HG02588 (cell line): ENCODE results near the gene TMEM229B.
"Not testable (repeated sequence)": the region's sequence is repeated elsewhere in the genome, so short reads cannot be mapped to it uniquely, and the experiment has no call there.

Experiments used
- ATAC-seq: cut with Tn5 transposase; IDR thresholded peaks from one replicate; pipeline ENCODE4 v1.9.1; 2021; ENCODE audit warnings: mild to moderate bottlenecking, moderate library complexity; ENCODE audit not compliant: unreplicated experiment

Gene TMEM229B

DNA sequence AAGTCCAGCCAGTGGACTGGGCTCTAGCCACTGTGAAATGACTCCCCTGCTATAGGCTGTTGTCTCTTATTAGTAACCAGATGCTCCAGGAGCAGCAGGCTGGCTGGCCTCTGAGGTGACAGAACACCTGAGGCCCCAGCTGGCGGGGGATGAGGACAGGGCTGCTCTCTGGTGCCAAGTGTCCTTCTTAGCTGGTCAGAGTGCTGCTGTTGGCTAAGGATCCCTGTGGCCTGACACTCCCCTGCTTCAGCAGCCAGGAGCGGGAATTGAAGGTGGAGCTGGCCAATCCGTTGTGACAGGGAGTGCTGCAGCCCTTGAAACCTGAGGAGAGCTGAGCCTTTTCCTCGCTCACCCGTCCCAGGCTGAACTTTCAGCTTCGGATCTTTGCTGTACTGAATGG, 30.7 kb downstream of the TMEM229B start:
- ATAC-seq: no peak

DNA sequence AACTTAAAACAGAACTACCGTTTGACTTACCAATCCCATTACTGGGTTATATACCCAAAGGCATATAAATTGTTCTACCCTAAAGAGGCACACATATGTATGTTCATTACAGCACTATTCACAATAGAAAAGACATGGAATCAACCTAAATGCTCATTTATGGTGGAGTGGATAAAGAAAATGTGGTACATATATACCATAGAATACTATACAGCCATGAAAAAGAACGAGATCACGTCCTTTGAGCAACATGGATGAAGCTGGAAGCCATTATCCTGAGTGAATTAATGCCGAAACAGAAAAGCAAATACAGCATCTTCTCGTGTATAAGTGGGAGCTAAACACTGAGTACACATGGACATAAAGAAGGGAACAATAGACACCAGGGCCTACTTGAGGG, 31.8 kb downstream of the TMEM229B start:
- ATAC-seq: no peak

DNA sequence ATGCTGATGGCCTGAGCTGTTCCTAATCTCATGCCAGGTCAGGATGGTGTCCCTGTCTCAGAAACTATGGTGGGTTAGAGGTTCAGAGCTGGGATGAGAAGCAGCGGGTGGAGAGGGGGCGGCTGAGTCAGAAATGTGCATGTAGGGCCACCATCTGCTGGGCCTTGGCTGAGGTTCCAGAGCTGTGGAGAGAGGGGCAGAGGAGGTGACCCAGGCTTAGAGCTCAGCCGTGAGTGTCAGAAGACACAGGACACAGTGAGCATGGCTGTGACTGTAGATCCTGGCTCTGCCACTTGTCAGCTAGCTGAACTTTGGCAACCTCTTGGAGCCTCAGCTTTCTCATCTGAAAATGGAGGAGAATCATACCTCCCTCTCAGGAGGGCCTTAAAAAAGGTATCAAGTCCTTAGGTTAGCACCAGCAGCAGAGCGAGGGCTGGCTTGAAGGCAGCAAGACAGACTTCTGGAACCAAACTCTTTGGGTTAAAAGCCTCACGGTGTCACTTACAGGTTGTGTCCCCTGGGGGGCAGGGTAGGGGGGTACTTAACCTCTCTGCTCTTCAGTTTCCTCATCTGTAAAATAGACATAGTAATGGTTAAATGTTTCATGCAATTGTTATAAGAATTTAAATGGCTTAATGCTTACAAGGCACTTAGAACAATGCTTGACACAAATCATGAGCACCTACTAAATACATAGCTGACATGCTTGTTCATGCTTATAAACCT, 34.8 kb downstream of the TMEM229B start:
- ATAC-seq: no peak

DNA sequence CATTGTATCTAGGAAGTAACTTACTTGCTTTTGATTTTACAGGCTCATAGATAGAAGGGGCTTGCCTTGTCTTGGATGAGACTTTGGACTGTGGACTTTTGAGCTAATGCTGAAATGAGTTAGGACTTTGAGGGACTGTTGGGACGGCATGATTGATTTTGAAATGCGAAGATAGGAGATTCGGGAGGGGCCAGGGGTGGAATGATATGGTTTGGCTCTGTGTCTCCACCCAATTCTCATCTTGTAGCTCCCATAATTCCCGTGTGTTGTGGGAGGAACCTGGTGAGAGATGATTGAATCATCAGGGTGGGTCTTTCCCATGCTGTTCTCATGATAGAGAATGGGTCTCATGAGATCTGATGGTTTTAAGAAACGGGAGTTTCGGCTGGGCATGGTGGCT, 36.9 kb downstream of the TMEM229B start:
- ATAC-seq: not testable (repeated sequence)

DNA sequence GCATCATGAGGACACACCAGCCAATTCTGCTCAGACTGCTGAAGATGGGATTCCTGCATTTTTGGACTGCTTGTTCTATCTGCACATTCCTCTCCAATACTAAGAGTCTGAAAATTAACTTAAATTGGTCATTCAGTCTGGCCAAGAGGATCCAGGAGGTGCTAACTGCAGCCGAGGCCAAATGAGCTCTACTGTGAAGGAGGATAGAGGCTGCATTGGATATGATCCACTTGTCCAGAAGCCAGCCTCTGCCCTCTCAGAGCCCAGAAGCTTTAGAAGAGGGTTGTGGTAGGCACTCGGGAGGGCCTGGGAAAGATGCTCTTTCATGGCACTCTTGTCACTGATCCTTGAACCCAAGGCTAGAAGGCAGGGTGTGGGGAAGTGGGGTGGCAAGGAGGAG, 39.4 kb downstream of the TMEM229B start:
- no peak for ATAC-seq

DNA sequence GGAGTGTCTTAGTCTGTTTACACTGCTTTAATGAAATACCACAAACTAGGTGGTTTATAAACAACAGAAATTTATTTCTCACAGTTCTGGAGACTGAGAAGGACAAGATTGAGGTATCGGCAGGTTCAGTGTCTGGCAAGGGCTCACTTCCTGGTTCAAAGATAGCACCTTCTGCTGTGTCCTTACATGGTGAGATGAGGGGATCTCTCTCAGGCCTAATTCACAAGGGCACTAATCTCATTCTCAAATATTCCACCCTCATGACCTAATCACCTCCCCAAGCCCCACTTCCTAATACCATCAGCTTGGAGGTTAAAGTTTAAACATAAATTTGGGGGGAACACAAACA, 41.5 kb downstream of the TMEM229B start:
- no peak for ATAC-seq

DNA sequence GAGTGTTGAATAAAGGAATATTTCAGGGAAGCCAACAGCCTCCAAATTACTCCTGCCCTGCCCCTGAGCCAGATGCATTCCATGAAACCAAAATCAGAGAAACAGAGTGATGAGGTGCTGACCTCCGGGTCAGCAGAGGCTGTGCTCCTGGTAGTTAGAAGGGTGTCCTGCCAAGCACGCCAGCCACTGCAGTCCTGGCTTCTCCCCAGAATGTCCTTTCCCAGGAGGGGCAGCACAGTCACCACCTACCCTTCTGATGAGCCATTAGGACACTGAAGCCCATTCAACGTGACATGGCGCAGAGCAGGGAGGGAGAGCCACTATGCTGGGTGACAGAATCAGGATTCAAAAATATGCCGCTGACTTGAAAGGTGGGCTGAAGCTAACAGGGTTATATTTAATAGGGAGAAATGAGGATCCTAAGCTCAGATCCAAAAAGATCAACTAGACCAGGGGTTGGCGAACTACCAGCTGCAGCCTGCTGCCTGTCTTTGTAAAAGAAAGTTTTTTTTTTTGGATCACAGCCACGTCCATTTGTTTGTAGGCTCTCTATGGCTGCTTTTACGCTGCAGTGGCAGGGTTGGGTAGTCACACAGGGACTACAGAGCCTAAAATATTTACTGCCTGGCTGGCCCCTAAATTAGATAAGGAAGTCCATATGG, 42.0 kb downstream of the TMEM229B start:
- no peak for ATAC-seq

DNA sequence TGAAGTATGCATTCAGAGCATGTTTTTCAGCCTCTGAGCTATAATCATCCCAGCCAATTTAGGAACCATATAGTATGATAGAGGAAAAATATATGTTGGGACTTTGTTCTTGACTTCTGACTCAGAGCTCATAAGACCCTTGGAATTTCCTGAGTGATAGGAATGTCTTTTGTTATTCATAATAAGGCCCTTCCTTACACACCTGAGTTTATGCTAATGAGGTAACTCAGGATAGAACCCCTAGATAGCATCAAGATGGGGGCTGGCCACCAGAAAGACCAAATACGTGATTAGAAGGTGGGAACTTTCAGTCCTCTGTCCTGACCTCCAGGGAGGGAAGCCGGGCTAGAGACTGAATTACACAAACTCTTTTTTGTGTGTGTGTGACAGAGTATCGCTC, 44.1 kb downstream of the TMEM229B start:
- no peak for ATAC-seq

DNA sequence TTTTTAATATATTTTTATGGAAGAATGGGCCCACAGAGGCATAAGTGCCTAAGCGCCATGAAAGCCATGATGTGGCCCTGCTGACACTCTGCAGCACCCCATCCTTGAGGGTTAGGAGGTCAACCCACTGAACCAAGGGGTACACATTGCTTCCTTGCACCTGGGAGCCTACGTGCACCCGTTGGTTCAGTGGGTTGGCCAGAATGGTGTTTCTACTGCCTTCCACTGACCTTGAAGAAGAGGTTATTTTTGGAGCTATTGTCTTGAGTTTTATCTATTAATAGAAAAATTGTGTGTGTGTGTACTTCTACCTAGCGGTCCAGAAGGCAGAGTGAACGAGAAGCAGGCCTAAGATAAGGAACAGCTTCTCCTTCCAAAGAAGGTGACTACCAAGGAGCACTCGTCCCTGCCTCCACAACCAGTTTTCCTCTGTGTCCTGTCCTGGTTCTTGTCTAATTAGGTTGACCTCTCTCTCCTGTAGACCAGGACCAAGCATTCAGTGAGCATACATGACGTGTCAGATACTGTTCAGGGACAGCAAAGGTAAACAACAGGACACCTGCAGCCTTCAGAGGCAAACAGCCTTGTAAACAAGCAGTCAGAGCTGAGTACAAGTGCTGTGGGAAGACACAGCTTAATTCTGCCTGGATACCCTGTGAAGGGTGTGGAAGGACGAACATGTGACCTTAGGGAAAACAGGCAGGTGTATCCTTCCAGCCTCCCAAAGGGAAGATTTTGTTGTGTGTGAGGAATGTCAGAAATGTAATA, 46.2 kb downstream of the TMEM229B start:
- no peak for ATAC-seq

DNA sequence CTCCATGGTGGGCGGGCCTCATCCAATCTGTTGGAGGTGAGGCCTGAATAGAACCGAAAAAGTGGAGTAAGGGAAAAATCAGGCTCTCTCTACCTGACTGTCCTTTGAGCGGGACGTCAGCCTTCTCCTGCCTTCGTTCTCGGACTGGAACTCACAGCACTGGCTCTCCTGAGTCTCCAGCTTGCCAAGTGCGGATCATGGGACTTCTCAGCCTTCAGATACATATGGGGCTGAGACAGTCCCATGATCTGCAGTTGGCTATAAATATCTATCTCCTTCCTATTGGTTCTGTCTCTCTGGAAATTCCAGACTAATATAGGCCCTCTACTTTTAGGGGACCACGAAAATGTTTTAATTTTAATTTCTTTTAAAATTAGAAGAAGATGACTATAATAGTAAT, 46.8 kb downstream of the TMEM229B start:
- ATAC-seq: no peak

DNA sequence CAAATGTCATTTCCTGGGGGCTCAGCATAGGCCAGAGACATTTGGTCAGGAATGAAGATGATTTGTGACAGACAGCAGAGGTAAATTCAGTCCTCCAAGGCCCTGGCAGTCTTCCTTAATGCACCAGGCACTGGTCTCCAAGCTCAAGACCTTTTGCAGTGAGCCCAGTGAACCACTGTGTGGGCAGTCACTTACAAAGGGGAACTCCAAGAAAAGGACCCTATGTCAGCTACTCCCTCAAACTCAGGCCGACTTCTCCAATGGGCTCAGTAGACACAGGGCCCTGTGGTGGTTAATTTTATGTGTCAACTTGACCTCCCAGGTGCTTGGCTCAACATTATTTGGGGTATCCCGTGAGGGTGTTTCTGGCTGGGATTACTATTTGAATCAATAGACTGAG, 47.3 kb downstream of the TMEM229B start:
- no peak for ATAC-seq

DNA sequence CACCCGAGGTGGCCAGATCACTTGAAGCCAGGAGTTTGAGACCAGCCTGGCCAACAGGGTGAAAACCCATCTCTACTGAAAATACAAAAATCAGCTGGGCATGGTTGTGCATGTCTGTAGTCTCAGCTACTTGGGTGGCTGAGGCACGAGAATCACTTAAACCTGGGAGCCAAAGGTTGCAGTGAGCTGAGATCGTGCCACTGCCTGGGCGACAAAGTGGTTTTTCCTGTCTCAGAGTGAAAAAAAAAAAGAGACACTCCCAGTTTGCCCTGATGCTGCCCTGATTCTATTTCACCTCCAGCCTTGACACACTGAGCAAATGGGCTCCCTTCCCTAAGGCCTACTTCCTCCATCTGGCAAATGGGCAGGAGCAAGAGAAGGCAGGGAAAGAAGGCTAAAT, 48.0 kb downstream of the TMEM229B start:
- ATAC-seq: no peak

DNA sequence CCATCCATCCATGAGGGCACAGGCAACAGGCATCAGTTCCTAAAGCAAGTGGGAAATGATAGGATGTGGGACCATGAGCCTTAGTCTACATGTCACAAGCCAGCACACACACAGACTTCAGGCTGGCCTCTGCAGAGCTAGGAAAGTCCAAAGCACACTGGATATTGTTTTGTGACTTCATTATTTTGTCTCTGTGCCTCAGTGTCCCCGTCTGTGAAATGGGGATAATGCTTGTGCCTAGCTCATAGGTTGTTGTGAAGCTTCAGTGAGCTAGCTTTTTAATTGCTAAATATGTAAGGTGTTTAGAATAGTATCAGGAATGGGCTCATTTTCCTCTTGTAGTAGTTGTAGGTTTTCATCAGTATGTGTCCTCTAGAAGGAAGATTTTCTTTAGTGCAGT, 49.6 kb downstream of the TMEM229B start:
- no peak for ATAC-seq

DNA sequence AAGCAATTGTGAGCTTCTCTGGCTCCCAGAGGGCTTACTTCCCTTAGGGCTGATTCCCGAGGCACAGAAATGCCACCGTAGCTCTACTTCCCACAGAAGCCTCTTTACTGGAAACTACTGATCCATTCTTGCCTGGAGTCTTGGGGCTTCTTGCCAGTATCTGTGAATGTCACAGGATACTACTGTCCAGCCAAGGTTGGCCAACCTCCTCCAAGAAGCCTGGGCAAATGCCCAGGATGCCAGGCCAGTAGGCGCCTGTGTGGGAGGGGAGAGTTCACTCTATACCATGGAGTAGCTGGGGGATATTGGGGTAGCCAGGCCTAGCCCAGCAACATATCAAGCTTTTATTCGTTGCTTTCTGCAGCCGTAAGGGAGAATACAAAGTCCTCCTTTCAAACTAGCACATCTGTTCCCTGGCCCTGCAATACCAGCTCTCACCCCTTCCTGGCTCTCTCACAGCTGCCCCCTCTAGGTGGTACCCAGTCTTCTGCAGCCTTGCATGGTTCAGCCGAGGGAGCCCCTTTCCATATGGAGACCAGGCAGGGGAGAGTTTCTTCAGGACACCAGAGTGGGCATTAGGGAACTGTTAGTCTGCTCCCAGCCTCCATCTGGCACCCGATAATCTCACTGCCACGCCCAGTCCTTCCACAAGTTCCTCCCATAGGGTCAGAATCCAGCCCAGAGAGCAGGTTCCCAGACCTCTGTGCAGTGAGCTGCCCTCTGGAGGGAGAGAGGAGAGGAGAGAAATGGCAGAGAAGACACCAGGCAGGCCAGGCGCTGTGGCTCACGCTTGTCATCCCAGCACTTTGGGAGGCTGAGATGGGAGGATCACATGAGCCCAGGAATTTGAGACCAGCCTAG, 52.3 kb downstream of the TMEM229B start:
- no peak for ATAC-seq

DNA sequence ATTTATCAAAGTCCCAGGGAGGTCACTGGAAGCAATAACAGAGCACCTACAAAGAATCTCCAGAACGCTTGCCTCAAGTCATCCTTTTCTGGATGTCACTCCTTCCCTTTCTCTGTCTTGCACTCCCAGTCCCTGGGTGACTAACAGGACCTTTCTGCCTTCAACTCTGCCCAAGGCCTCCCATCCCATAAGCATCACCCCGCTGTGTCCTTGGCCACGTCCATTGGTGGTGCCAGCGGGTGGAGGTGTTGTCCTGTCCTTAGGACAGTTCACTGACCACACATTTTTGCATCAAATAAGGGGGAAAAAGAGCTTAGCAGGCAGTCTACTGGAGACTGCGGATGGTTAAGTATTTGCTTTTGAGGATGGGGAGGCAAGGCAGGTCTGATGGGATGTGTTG, 52.9 kb downstream of the TMEM229B start:
- no peak for ATAC-seq

DNA sequence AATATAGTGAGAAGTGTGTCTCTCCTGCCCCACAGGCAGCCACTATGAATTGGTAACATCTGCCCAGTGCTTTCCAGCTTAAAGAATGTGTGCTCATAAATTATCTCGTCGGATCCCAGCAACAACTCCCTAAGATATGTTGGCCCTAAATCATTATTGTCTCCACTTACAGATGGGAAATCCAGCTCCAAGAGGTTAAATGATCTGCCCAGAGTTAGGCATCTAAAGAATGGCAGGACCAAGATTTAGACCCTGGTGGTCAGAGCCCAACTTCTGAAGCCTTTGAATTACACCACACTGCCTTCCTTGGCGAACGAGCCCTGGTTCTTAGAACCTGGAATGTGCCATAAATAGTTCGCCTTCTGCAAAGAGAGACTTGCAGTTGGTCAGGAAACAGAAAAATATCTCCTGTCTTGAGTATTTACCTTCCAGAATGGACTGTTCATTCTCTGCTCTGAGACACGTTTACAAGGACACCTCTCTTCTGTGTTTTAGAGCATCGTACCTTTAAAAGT, 56.4 kb downstream of the TMEM229B start:
- ATAC-seq: no peak

DNA sequence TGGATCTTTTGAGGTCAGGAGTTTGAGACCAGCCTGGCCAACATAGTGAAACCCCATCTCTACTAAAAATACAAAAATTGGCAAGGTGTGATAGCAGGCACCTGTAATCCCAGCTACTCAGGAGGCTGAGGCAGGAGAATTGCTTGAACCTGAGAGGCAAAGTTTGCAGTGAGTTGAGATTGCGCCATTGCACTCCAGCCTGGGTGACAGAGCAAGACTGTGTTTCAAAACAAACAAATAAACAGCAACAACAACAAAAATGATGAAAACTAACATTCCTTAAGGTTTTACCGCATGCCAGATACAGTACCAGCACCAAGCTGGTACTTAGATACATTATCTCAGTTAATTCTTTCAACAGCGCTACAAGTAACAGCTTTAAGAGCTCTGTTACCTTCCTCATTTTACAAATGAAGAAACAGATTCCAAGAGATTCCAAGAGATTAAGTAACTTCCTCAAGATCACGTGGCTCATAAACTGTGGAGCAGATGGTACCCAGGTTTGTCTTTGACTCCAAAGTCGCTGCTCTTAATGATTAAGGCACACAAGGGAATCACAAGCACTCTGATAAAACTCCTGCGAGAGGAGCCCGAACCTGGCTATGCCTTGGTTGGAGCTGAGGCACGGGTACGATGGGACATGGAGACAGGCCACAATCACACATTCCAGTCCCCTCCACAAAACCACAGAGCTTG, 58.9 kb downstream of the TMEM229B start:
- ATAC-seq: no peak

DNA sequence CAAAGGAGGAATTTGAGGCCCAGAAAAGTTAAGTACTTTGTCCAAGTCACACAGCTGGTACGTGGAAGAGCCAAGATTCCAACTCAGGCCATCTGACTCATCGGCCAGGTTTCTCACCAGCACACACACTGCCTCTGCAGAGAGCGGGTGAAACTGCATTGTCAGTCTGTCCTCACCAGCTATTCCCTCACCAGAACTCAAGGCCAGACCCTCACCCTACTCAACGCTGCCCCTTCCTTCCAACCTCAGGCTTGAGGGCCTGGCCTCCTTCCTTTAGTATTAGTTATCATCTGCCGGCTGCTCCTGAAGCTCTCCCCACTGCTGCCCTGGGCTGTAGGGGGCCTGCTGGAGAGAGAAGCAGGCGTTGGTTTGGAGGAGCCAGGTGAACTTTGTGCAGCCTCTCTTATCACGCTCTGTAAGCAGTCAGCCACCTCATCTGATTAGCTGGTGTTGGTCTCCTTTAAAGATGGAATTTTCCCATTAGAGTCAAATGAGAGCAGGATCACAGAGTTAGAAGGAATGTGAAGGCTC, 60.0 kb downstream of the TMEM229B start:
- ATAC-seq: no peak

DNA sequence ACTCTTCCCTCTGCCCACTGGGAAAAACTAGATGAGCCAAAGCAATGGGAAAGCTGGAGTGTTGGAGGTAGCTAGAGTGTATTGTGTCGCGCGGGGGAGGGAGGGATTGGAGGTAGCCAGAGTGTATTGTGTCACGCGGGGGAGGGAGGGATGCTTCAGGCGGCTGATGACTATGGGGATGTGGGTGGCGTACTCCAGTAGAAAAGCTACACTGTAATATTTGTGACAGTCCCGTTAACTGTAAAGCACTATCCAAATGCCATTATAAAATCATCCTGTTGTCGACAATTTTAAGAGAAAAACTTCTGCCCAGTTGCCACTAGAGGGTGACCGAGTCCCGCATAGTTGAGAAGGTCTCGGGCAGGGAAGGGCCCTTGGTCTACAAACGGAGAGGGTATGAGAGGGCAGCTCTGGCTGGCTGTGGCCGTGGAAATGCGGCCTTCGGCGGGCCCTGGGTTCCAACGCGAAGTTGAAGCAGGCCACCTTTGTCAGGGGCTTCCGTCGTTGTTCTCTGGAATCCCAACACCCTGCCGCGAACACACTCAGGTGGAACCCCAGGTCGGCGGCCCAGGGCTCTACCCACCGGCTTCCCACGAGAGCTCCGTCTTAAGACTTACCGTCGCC, 61.4 kb downstream of the TMEM229B start:
- no peak for ATAC-seq

DNA sequence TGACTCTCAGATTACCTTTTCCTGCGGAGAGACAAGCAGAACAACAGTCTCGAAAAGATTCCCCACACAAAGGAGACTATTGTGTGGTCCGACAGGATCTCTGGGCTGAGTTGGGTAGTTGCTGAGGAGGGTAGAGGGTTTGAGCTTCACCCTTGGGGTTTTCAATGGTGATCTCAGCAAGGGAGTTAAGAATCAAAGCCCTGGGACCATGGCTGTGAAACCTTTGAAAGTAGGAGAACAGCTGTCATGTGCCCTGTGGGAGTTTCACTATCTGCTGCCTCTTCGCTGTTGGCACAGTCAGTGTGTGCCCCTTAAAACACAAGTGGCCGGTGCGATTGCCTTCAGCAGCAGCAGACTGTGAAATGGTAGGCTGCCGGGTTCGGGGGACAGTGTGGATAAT, 62.4 kb downstream of the TMEM229B start:
- ATAC-seq: no peak
